ENCODE measurements around the gene UBXN1. TPM values are rescaled to one million over a fixed set of nuclear protein-coding genes. Genes with fewer than 3 reads are reported as not detected.
A peak's percentile ranks its signal among the peaks of the same experiment; 100 is the strongest.

The UBXN1 gene
- total and polyA plus RNA-seq, 10 of the 15 experiments (the other 5 are each of a cell fraction or from before 2014, with no cell fraction given): 7.0 to 173 (median 106) TPM

- no TSS peak for BruUV-seq (replicated peaks)
- DNase-seq (ENCODE audit: low read depth, low spot score) (peak; percentile 50), FAIRE-seq (no peak), ATAC-seq (peak; percentile 81)
- ChIA-PET POLR2A (interaction anchor here (0.6 to 7.6 kb wide), 15 partner anchors 13 to 177 kb away, joined by 3 to 79 read pairs (median 5); partner anchors contain the start of genes B3GAT3, C11orf98, CSKMT and EEF1G), RAD21 (ENCODE audit: unreplicated experiment) (interaction anchor here (0.8 to 2.3 kb wide), 9 partner anchors 38 to 282 kb away, joined by 3 to 6 read pairs (median 3); partner anchors contain the start of genes C11orf98, CSKMT, EML3 and TAF6L), CTCF (interaction anchor here (0.7 to 5.0 kb wide), 11 partner anchors 12 to 282 kb away, joined by 3 to 21 read pairs (median 3); partner anchors contain the start of genes HNRNPUL2, TTC9C and UBXN1), SMC1A (ENCODE audit: uncharacterized antibody, unreplicated experiment) (interaction anchor here (0.8 to 2.5 kb wide), 7 partner anchors 22 to 163 kb away, joined by 3 to 9 read pairs (median 4); partner anchors contain the start of genes C11orf98, CSKMT, HNRNPUL2 and TTC9C)
- Histone ChIP-seq H3K36me3 (ENCODE audit: control insufficient read depth in 2 of 2, insufficient read depth in 2 of 2, low read length in 1 of 2) (peaks cover 7 to 12% of the 10 kb centered on the region in 2 experiments), H3K9me3 (replicated peaks; ENCODE audit: control insufficient read depth, insufficient read depth, low read length) (no peaks in the 10 kb centered on the region), H3K27ac (ENCODE audit: control insufficient read depth, insufficient read depth) (peak overlapping the region; percentile 51), H4K20me1 (ENCODE audit: control insufficient read depth, insufficient read depth) (no peaks in the 10 kb centered on the region), H3K4me3 (peak overlapping the region; percentile 79), H3K9ac (ENCODE audit: control insufficient read depth, insufficient read depth, low read length) (peak overlapping the region; percentile 40), H3K4me1 (ENCODE audit: control insufficient read depth, insufficient read depth, low read length) (peaks cover 29% of the 10 kb centered on the region), H3K4me2 (ENCODE audit: control insufficient read depth, insufficient read depth) (peak overlapping the region; percentile 92), H2AFZ (ENCODE audit: control insufficient read depth, low read depth, low read length) (peak overlapping the region; percentile 76), H3K79me2 (ENCODE audit: control insufficient read depth, insufficient read depth, low read length) (no peaks in the 10 kb centered on the region), H3K27me3 (replicated peaks in 1 of 2; ENCODE audit: control insufficient read depth in 2 of 2, insufficient read depth in 2 of 2, low read length in 1 of 2) (no peaks in the 10 kb centered on the region)
- intact Hi-C loops (cut with micrococcal nuclease; ENCODE audit: unreplicated experiment): loop anchor here (5.0 kb wide), 1 partner anchor 104 kb away; the partner anchor contains the start of gene MTA2
- WGBS (ENCODE audit: insufficient coverage, insufficient replicate concordance, low lambda C conversion rate, missing lambda C conversion rate): 8% methylated on average over 73 of the region's 73 CpGs
- in situ Hi-C loops (cut with MboI): no loop called here
- TF ChIP-seq ASH2L (IDR thresholded peaks at IDR 0.05; ENCODE audit: borderline replicate concordance, low read depth) (no peak), NFXL1 (IDR thresholded peaks at IDR 0.05; ENCODE audit: borderline replicate concordance) (no peak), ATF7 (IDR thresholded peaks at IDR 0.05; ENCODE audit: low read depth) (no peak), RAD21 (IDR thresholded peaks at IDR 0.05; ENCODE audit: insufficient read depth, low read depth, low read length) (no peak), MEF2A (IDR thresholded peaks at IDR 0.05; ENCODE audit: insufficient read depth, low read depth, low read length) (no peak), IRF5 (IDR thresholded peaks at IDR 0.05; ENCODE audit: borderline replicate concordance) (no peak), ZNF622 (IDR thresholded peaks at IDR 0.05) (no peak), FOXK2 (IDR thresholded peaks at IDR 0.05) (no peak), SMC3 (IDR thresholded peaks at IDR 0.05; ENCODE audit: borderline replicate concordance, low read length) (no peak), SRF (IDR thresholded peaks at IDR 0.05; ENCODE audit: low read depth in 2 of 2, low read length in 2 of 2) (no peak), POLR2A (IDR thresholded peaks at IDR 0.05; ENCODE audit: low read depth, low read length) (peak; percentile 78), EZH2 (IDR thresholded peaks at IDR 0.05; ENCODE audit: borderline replicate concordance, control insufficient read depth, low read depth, low read length) (no peak)
- TF ChIP-seq, protein P1, sequence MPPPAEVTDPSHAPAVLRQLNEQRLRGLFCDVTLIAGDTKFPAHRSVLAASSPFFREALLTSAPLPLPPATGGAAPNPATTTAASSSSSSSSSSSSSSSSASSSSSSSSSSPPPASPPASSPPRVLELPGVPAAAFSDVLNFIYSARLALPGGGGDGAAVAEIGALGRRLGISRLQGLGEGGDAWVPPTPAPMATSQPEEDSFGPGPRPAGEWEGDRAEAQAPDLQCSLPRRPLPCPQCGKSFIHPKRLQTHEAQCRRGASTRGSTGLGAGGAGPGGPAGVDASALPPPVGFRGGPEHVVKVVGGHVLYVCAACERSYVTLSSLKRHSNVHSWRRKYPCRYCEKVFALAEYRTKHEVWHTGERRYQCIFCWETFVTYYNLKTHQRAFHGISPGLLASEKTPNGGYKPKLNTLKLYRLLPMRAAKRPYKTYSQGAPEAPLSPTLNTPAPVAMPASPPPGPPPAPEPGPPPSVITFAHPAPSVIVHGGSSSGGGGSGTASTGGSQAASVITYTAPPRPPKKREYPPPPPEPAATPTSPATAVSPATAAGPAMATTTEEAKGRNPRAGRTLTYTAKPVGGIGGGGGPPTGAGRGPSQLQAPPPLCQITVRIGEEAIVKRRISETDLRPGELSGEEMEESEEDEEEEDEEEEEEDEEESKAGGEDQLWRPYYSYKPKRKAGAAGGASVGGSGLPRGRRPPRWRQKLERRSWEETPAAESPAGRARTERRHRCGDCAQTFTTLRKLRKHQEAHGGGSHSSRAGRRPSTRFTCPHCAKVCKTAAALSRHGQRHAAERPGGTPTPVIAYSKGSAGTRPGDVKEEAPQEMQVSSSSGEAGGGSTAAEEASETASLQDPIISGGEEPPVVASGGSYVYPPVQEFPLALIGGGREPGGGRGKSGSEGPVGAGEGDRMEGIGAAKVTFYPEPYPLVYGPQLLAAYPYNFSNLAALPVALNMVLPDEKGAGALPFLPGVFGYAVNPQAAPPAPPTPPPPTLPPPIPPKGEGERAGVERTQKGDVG (CRISPR knock-in tag; IDR thresholded peaks at IDR 0.05): no peak
- TF ChIP-seq, protein P2, sequence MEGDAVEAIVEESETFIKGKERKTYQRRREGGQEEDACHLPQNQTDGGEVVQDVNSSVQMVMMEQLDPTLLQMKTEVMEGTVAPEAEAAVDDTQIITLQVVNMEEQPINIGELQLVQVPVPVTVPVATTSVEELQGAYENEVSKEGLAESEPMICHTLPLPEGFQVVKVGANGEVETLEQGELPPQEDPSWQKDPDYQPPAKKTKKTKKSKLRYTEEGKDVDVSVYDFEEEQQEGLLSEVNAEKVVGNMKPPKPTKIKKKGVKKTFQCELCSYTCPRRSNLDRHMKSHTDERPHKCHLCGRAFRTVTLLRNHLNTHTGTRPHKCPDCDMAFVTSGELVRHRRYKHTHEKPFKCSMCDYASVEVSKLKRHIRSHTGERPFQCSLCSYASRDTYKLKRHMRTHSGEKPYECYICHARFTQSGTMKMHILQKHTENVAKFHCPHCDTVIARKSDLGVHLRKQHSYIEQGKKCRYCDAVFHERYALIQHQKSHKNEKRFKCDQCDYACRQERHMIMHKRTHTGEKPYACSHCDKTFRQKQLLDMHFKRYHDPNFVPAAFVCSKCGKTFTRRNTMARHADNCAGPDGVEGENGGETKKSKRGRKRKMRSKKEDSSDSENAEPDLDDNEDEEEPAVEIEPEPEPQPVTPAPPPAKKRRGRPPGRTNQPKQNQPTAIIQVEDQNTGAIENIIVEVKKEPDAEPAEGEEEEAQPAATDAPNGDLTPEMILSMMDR (IDR thresholded peaks at IDR 0.05 in 2 of 3, conservative IDR thresholded peaks at IDR 0.05 in 1 of 3; ENCODE audit: control insufficient read depth in 2 of 3, extremely low read depth in 1 of 3, insufficient read depth in 1 of 3, low read depth in 3 of 3, low read length in 3 of 3): no peak
Measured at GRCh38 chr11:62705880-62706849, 27.3 kb upstream of the UBXN1 start.
